ENCODE data around the gene MLLT10.

GRCh38 chr10:21791276-21791675, 257.2 kb downstream of the MLLT10 start:
- TF ChIP-seq EP300 (IDR thresholded peaks at IDR 0.05; ENCODE audit: borderline replicate concordance in 1 of 2, control insufficient read depth in 1 of 2, low read depth in 2 of 2, low read length in 2 of 2) (no peak), SIX5 (IDR thresholded peaks at IDR 0.05; ENCODE audit: low read depth, low read length, severe bottlenecking) (no peak), TAF1 (IDR thresholded peaks at IDR 0.05; ENCODE audit: borderline replicate concordance, low read depth, low read length) (no peak), MAX (IDR thresholded peaks at IDR 0.05; ENCODE audit: low read depth, low read length) (no peak), CTCF (IDR thresholded peaks at IDR 0.05 in 2 of 3, conservative IDR thresholded peaks at IDR 0.05 in 1 of 3; ENCODE audit: control insufficient read depth in 2 of 3, extremely low read depth in 1 of 3, insufficient read depth in 1 of 3, low read depth in 3 of 3, low read length in 3 of 3) (no peak), FOS (IDR thresholded peaks at IDR 0.05; ENCODE audit: borderline replicate concordance, extremely low read depth, insufficient read length) (no peak)

All from GM12878 (cell line).